Measurements from ENCODE around the gene MAP3K8.

The MAP3K8 gene
- 14.8 to 830 (median 35.7) reads per million in 18 experiments for total RNA-seq

- DNase-seq, result peak; percentile 97
Measured at GRCh38 chr10:30433730-30434272, at the start of gene MAP3K8. MAP3K8 (plus strand) TSS chr10:30434184; CDS start chr10:30438939, 4,755 bp downstream.

- peak; percentile 20 for DNase-seq
Measured at GRCh38 chr10:30384701-30385201, 49.2 kb upstream of the MAP3K8 start.

GRCh38 chr10:30386801-30387588, 47.0 kb upstream of the MAP3K8 start:
- peak; percentile 35 to 78 for DNase-seq

- no peak for DNase-seq
Measured at GRCh38 chr10:30387646-30388243, 46.2 kb upstream of the MAP3K8 start.

- no peak for DNase-seq
Measured at GRCh38 chr10:30389543-30389942, 44.4 kb upstream of the MAP3K8 start.

GRCh38 chr10:30390207-30390606, 43.8 kb upstream of the MAP3K8 start:
- DNase-seq, result no peak

- DNase-seq, result no peak
Measured at GRCh38 chr10:30391266-30391665, 42.7 kb upstream of the MAP3K8 start.

- peak; percentile 71 to 72 for DNase-seq
Measured at GRCh38 chr10:30392564-30392990, 41.4 kb upstream of the MAP3K8 start.

- peak; percentile 67 to 83 for DNase-seq
Measured at GRCh38 chr10:30396293-30396692, 37.7 kb upstream of the MAP3K8 start.

- DNase-seq, result peak; percentile 17 to 31
Measured at GRCh38 chr10:30396698-30397097, 37.3 kb upstream of the MAP3K8 start.

- no peak for DNase-seq
Measured at GRCh38 chr10:30398193-30398592, 35.8 kb upstream of the MAP3K8 start.

GRCh38 chr10:30398788-30399187, 35.2 kb upstream of the MAP3K8 start:
- no peak for DNase-seq

GRCh38 chr10:30403494-30403893, 30.5 kb upstream of the MAP3K8 start:
- no peak for DNase-seq

- peak in 1 of 2 donors; percentile 0 for DNase-seq
Measured at GRCh38 chr10:30404540-30404939, 29.4 kb upstream of the MAP3K8 start.

- DNase-seq, result peak in 1 of 2 donors; percentile 0
Measured at GRCh38 chr10:30411263-30411662, 22.7 kb upstream of the MAP3K8 start.

- peak; percentile 53 to 74 for DNase-seq
Measured at GRCh38 chr10:30412901-30413300, 21.1 kb upstream of the MAP3K8 start.

- peak; percentile 84 to 87 for DNase-seq
Measured at GRCh38 chr10:30413996-30414576, 19.9 kb upstream of the MAP3K8 start.

GRCh38 chr10:30415593-30415992, 18.4 kb upstream of the MAP3K8 start:
- DNase-seq, result peak in 1 of 2 donors; percentile 23

GRCh38 chr10:30417301-30417700, 16.7 kb upstream of the MAP3K8 start:
- DNase-seq, result peak in 1 of 2 donors; percentile 1

- DNase-seq, result no peak
Measured at GRCh38 chr10:30420266-30420665, 13.7 kb upstream of the MAP3K8 start.

GRCh38 chr10:30420766-30421165, 13.2 kb upstream of the MAP3K8 start:
- DNase-seq, result peak in 1 of 2 donors; percentile 30

- no peak for DNase-seq
Measured at GRCh38 chr10:30422151-30422695, 11.8 kb upstream of the MAP3K8 start.

All from inflammatory macrophage (primary cell).